HG03045 (cell line): ENCODE data around the gene SLC26A1.
"Not testable (repeated sequence)": the region's sequence is repeated elsewhere in the genome, so short reads cannot be mapped to it uniquely, and the experiment has no call there.

Experiments
- ATAC-seq: cut with Tn5 transposase; IDR thresholded peaks from one replicate; pipeline ENCODE4 v1.9.1; 2021; ENCODE audit warnings: mild to moderate bottlenecking, moderate library complexity; ENCODE audit not compliant: unreplicated experiment

The SLC26A1 gene

DNA sequence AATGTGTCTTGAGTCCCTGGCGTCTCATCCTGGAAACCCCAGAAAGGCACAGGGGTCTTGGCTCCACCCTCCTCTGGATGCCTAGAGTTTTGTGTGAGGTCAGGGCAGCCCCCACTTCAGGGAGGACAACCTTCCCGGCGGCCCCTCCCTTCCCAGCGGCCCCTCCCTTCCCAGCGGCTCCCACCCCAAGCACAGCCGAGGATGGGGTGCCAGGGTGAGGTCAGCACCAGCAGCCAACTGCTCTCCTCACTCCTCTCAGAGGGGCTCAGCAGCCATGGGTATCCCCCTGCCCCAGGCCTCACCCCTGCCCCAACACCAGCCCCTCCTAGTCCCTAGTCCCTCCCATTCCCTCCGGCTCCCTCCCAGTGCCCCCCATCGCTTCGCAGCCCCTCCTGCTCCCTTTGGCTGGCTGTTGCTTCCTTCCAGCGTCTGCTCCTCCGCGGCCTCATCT lies 37.2 kb downstream of the SLC26A1 start:
- ATAC-seq: no peak

DNA sequence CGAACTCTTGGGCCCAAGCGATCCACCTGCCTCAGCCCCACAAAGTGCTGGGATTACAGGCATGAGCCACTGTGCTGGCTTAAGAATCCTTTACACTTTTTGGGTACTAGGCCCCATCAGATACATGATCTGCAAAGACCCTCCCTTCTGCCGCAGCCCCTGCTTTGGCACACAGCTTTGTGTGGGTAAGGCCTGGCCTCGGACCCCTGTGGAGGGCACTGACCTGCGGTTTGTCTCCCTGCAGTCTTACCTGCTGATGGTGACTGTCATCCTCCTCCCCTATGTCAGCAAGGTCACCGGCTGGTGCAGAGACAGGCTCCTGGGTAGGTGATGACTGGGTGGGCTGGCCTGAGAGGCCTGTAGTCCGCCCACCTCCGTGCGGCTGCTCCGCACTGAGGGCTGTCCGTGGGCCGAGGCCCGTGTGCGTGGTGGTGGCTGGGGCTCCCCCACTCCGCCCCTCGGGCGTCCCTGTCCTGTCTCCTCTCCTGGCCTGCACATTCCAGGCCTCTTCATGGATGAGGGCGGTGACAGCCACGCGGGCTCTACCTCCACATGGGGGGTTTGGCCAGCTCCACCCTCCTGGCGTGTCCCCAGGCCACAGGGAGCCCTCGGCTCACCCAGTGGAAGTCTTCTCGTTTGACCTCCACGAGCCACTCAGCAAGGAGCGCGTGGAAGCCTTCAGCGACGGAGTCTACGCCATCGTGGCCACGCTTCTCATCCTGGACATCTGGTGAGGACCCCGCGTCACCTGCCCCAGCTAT lies 37.9 kb downstream of the SLC26A1 start:
- no peak for ATAC-seq

DNA sequence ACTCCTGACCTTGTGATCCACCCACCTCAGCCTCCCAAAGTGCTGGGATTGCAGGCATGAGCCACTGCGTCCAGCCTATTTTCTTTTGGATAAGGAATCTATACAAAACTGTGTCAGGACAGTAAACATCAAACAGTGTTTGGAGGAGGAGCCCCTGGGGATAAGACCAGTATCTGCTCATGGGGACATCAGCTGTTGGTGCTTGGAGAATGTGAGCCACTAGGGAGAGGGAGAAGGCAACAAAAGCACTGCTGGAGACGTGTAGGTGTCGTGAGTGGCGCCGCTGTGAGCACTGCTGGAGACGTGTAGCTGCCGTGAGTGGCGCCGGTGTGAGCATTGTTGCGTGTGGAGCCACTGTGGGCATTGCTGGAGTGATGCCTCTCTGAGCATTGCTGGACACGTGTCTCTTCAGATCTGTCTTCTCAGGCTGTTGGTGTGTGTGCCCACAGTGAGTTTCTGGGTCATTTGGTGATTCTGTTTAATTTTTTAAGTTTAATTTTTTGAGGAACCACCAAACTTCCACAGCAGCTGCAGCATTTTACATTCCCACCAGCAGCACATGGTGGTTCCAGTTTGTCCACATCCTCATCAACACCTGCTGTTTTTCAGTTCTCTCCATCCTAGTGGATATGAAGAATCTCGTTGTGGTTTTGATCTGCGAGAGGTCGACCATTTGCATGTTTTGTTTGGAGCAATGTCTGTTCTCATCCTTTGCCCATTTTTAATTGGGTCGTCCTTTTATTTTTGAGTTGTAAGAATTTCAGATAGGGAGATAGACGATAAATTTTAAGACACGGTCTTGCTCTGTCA lies 38.8 kb downstream of the SLC26A1 start:
- no peak for ATAC-seq

DNA sequence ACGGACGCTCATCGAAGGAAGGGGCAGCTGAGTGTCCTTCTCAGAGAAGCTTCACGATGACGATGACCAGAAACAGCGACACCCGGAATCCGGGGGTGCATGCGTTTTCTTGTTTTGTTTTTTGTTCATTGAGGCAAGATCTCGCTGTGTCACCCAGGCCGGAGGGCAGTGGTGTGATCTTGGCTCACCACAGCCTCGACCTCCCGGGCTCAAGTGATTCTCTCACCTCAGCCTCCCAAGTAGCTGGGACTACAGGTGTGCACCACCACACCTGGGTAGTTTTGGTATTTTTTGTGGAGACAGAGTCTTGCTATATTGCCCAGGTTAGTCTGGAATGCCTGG lies 39.7 kb downstream of the SLC26A1 start:
- no peak for ATAC-seq

DNA sequence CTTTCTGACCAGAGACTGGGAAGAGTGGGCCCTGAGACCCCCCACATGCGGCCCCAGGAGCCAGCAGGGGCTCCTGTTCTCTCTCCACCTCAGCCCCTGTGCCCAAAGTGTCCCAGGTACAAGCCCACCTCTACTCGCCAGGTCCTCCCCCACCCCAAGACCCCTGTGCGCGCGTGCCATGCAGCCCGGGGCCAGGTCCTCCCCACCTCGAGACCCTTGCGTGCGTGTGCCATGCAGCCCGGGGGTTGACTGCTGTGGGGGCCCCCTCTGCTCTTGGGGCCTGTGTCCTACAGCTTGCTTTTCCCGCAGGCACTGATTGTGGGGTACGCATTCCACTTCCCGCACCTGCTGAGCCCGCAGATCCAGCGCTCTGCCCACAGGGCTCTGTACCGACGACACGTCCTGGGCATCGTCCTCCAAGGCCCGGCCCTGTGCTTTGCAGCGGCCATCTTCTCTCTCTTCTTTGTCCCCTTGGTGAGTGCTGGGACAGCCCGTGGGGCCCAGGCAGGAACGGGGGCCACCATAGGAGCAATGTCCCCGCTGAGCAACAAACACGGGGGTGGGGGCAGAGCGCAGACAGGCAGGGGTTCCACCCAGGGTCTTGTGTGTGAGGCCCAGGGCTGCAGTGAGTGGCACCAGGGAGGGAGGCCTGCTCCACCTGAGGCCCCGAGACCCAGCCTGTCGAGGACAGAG lies 40.2 kb downstream of the SLC26A1 start:
- no peak for ATAC-seq

DNA sequence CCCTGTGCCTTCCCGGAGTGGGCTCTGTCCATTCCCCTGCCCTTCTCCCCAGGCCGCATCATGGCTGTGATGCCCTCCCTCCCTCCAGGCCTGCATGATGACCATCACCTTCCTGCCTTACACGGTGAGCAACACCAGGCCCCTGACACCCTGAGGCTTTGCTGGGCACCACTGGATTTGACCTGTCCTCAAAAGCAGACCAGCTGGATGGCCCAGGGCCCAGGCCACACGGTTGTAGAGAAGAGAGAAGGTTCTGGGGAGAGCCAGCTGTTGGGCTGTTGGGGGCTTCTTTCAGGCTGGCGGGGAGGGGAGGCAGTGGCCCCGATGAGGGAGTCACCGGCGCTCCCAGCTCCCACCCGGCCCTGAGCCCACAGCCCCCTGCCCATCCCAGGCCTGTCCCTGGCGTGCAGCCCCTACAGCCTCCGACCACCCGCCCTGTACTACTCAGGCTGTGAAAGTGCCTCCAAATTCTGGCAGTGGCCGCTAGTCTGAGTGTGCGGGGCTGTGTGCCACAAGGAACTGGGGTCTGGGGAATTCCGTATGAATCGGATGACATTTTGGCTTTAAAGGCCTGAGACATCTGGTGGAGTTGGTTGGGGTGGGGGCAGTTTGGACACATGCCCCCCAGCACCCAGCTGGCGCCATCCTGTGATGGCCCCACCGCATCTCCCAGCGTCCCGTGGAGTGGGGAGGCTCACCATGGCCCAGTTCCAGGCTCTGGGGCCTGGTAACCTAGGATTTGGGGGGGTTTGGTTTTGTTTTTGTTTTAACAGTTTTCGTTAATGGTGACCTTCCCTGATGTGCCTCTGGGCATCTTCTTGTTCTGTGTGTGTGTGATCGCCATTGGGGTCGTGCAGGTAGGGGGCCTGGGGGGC lies 41.4 kb downstream of the SLC26A1 start:
- no peak for ATAC-seq

DNA sequence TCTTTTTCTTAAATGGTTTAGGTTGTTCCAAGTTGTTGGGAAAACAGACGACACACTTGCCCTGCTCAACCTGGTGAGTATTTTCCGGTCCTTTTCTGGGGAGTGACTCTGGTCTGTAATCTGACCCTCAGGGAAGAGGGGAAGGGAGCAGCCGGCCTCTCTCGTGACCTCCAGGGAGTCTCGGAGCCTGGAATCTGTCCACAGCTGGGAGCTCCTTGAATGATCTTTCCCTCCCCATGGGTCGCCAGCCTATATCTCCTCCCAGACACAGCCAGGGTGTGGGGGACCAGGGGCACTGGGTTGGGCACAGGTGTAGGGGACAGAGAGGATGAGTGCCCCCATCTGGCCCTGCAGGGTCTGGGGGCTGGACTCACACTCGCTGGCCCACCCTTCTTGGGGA lies 42.0 kb downstream of the SLC26A1 start:
- ATAC-seq: no peak

DNA sequence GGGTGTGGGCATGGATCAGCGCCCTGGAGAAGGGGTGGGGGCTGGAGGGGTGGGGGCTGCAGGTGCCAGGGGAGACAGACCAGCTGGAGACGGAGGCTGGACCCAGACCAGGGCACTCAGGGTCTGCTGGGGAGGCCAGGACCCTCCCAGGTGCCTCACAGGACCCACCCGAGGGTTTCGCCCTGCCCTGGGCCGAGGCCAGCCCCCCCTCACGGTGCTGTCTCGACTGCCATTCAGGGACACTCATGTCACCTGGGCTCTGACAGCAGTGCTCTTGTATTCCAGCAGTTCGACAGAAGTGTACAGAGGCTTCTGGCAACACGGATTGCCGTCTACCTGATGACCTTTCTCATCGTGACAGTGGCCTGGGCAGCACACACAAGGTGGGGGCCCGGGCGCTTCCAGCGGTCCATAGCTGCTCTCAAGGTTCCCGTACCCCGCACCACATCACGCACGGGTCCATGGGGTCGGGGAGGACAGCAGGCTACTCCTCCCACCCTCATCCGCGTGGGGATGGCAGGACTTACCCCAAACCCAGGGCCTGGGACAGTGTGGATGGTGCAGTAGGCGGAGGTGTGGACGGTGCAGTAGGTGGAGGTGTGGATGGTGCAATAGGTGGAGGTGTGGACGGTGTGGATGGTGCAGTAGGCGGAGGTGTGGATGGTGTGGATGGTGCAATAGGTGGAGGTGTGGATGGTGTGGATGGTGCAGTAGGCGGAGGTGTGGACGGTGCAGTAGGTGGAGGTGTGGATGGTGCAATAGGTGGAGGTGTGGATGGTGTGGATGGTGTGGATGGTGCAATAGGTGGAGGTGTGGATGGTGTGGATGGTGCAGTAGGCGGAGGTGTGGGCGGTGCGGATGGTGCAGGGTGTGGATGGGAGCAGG lies 42.8 kb downstream of the SLC26A1 start:
- no peak for ATAC-seq

DNA sequence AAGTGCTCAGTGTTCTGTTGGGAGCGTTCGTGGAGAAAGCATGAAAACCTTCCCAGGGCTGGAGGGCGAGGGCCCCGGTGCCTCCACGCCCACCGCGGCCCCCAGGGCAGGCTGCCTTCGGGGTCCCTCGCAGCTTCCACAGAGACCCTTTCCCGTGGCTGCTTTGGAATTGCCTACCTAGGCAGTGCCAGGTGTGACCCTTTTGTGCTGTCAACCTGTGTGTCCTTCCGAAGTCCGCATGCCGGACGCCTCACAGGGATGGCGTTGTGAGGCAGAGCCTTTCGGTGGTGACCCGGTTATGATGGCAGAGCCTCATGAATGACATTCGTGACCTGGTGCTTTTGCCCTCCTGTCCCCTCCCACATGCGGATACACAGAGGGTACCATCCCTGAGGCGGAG lies 43.5 kb downstream of the SLC26A1 start:
- ATAC-seq: no peak

DNA sequence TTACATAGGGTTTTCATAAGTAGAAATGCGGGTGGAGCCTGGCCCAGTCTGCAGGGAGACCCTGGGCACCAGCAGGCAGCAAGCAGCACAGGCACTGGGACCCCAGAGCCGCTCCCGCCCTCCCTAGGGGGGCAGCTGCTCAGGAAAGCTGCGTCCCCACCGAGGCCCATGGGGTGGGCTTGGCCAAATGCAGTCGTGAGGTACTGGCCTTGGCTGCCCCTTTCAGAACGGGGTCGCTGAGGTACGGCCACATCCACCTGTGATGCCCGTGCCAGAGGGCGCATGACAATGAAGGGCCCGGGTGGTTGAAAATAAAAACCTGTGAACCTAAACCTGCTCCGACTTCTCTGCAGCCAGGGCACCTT lies 44.3 kb downstream of the SLC26A1 start:
- no peak for ATAC-seq

DNA sequence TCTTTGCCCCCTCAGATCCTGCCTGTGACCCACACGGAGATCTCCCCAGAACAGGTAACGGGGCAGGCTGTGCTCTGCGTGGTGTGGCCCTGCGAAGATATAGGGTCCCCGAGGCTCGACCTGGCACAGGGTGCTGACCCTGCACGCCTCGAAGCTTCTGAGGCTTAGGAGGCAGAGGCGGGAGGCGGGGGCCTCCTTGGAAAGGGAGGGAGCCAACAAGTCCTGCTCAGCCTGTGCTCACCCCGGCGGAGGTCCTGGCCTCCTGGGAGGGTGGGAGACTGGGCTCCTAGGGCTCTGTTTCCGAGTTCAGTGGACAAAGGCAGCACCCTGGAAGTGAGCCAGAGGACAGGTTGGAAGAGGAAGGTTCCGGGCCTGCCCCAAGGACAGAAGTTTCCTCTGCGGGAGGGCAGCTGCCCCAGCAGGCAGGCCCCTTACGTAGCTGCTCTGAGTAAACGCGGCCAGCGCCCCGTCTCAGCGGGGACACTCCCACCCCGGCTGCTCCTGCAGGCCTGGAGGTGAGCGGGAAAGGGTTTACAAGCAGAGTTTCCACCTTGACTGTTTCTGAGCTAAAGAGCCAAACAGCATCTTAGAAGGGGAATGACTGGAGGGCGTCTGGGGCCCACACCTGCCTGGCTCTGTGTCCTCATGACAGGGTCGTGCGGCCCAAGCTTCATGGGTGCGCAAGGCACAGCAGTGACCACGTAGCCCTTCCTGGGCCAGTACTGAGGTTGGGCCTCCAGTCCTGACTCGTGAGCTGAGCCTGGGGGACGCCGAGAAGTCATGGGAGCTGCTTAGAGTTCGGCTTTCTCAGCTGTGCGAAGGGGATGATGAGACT lies 44.9 kb downstream of the SLC26A1 start:
- no peak for ATAC-seq

DNA sequence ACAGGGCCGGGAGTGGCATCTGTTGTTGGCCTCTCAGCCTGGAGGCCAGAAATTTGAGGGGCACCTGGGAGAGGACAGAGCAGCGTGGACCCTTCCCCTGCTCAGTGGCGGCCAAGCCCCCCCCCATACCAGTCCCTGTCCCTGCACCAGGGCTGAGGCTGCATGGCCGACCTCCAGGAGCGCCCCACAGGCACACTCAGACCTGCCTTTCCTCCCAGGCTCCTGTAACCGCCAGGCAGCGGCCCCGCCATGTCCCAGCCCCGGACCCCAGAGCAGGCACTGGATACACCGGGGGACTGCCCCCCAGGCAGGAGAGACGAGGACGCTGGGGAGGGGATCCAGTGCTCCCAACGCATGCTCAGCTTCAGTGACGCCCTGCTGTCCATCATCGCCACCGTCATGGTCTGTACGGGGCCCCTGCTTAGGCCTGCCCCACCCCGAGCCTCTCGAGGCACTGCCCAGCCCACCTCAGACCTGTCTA lies 45.7 kb downstream of the SLC26A1 start:
- ATAC-seq: no peak

DNA sequence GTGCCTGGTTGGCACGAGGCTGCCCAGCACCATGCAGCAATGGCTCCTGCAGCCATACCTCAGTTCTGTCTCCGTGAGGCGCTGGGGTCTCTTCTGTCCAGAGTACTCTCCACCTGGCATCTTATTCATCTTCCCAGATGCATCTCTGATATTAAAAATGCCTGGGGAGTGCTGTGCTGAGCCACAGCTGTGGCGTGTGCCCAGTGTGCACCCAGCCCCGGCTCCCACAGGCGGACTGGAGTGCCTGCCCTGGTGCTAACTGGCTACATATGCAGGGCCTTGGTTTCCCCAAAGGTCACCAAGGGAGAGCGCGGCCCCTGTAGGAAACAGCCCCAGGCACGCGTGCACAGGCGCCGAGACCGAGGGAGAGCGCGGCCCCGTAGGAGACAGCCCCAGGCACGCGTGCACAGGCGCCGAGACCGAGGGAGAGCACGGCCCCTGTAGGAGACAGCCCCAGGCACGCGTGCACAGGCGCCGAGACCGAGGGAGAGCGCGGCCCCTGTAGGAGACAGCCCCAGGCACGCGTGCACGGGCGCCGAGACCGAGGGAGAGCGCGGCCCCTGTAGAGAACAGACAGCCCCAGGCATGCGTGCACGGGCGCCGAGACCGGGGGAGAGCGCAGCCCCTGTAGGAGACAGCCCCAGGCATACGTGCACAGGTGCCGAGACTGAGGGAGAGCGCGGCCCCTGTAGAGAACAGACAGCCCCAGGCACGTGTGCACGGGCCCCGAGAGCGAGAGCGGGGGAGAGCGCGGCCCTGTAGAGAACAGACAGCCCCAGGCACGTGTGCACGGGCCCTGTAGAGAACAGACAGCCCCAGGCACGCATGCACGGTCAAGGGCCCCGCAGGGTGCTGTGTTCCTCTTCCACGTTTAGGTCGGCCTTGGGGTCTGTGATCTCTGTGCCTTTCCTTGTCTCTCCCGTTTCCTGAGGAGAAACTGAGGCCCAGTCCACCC lies 46.4 kb downstream of the SLC26A1 start:
- no peak for ATAC-seq

DNA sequence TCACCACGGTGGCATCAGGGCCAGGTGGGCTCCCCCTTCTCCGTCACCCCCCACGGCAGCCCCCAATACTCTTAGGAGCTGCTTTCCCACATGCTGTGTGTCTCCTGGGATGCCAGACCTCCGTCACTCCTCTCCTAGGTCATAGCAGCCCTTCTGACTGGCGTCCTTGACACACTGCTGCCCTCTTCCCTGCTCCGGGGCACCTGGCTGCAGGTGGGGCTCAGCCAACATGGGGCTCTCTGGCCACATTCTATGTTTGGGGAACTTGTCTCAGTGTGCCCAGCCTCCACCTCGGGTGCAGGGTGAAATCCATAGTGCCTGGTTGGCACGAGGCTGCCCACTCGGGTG lies 47.1 kb downstream of the SLC26A1 start:
- no peak for ATAC-seq

DNA sequence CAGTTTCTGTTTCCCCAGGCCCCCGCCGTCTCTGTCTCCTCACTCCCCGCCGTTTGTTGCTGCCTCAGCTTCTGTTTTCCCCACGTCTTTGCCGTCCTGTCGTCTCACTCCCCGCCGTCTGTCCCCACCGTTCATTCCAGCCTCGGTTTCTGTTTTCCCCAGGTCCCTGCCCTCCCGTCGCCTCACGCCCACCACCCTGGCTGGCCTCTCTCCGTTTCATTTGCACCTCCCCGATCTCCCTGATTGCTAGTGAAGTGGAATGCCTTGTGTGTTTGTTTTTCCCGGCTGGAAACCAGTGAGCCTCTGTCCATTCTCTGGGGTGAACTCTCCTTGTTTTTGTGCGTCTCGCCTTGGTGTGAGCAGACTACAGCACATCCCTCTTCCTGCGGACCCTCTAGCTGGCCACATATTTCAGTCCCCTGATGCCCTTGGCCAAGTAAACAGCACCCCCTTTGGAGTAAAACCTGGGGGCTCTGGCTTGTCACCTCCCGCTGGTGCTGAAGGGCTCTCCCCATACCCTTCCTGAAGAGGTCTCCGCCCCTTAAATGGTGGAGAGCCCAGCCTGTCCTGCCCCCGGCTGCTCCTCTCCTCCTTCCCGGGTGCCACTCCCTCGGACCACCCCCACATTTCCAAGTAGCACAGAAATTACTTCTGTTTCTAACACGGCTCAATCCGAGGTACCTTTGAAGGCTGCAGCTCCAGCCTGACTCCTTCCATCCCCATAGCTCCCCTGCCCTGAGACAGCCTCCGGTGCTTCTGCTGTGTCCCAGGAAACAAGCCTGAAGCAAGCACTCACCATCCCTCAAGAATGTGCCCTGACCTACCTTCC lies 47.7 kb downstream of the SLC26A1 start:
- ATAC-seq: no peak

DNA sequence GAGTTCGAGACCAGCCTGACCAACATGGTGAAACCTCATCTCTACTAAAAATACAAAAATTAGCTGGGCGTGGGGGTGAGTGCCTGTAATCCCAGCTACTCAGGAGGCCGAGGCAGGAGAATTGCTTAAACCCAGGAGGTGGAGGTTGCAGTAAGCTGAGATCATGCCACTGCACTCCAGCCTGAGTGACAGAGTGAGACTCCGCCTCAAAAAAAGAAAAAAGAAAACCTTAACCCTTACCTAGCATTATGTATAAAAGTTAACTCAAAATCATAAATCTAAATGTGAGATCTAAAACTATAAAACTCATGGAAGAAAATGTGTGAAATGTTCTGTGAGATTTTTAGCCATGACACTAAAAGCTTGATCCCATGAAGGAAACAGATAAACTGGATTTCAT lies 53.7 kb downstream of the SLC26A1 start:
- ATAC-seq: not testable (repeated sequence)
